HUES6 (cell line): Measurements from ENCODE around the gene UGT1A10.

Experiments
- H3K27ac ChIP-seq: 2 replicates; pipeline ENCODE4 v1.7.0; 2013; ENCODE audit warnings: low read depth, mild to moderate bottlenecking, low read length, inconsistent platforms
- H3K27me3 ChIP-seq: 2 replicates; pipeline ENCODE4 v1.6.1; 2013; ENCODE audit warnings: low read length; ENCODE audit not compliant: control insufficient read depth, insufficient read depth
- H3K36me3 ChIP-seq: 2 replicates; pipeline ENCODE4 v1.6.1; 2013; ENCODE audit warnings: low read length; ENCODE audit not compliant: control insufficient read depth, insufficient read depth
- H3K4me1 ChIP-seq: 2 replicates; pipeline ENCODE4 v1.6.1; 2013; ENCODE audit warnings: low read length; ENCODE audit not compliant: control insufficient read depth, insufficient read depth
- H3K4me3 ChIP-seq: 2 replicates; pipeline ENCODE4 v1.5.1; 2013; ENCODE audit warnings: low read depth, low read length
- H3K9ac ChIP-seq: one replicate; pipeline ENCODE4 v1.6.1; 2013; ENCODE audit warnings: mild to moderate bottlenecking, low read length
- H3K9me3 ChIP-seq: 2 replicates; pipeline ENCODE4 v1.6.1; 2013; ENCODE audit warnings: low read depth, low read length; ENCODE audit not compliant: control insufficient read depth, insufficient read depth

The UGT1A10 gene

GRCh38 chr2:233760043-233760442, 123.8 kb downstream of the UGT1A10 start, which contains the start of gene UGT1A1:
UGT1A1 (plus strand) TSS chr2:233760270; CDS start chr2:233760288, 18 bp downstream.
- H3K36me3 ChIP-seq = no peaks in the 10 kb centered on the region
- H3K4me3 ChIP-seq = no peak within 1 kb of the TSS
- no peaks in the 10 kb centered on the region for H3K4me1 ChIP-seq
- no peak within 1 kb of the TSS for H3K9ac ChIP-seq
- H3K9me3 ChIP-seq = peaks cover under 1% of the 10 kb centered on the region; the same call in 1 of the 2 replicates
- no peak within 1 kb of the TSS for H3K27ac ChIP-seq
- no peaks in the 10 kb centered on the region for H3K27me3 ChIP-seq

GRCh38 chr2:233761040-233761769, 125.0 kb downstream of the UGT1A10 start:
- Histone ChIP-seq H3K9me3 (no peaks in the 10 kb centered on the region), H3K27me3 (no peaks in the 10 kb centered on the region), H3K36me3 (no peaks in the 10 kb centered on the region), H3K27ac (no peak overlapping the region), H3K4me1 (no peaks in the 10 kb centered on the region), H3K9ac (no peak overlapping the region), H3K4me3 (no peak overlapping the region)

GRCh38 chr2:233764264-233764663, 128.0 kb downstream of the UGT1A10 start:
- no peak overlapping the region for H3K27ac ChIP-seq
- H3K4me3 ChIP-seq = no peak overlapping the region
- H3K9ac ChIP-seq = no peak overlapping the region
- no peaks in the 10 kb centered on the region for H3K4me1 ChIP-seq
- no peaks in the 10 kb centered on the region for H3K9me3 ChIP-seq
- no peaks in the 10 kb centered on the region for H3K27me3 ChIP-seq
- H3K36me3 ChIP-seq = no peaks in the 10 kb centered on the region

- no peak overlapping the region for H3K9ac ChIP-seq
These were observed 128.5 kb downstream of the UGT1A10 start for GRCh38 chr2:233764761-233765160.

GRCh38 chr2:233766416-233766815, 130.2 kb downstream of the UGT1A10 start:
- no peaks in the 10 kb centered on the region for H3K4me1 ChIP-seq
- H3K36me3 ChIP-seq = no peaks in the 10 kb centered on the region
- no peaks in the 10 kb centered on the region for H3K27me3 ChIP-seq
- H3K9me3 ChIP-seq = no peaks in the 10 kb centered on the region
- no peak overlapping the region for H3K27ac ChIP-seq
- H3K4me3 ChIP-seq = no peak overlapping the region
- no peak overlapping the region for H3K9ac ChIP-seq

More at GRCh38 chr2:233764761-233765160, 128.5 kb downstream of the UGT1A10 start:
- Histone ChIP-seq H3K27me3 (no peaks in the 10 kb centered on the region), H3K27ac (no peak overlapping the region), H3K4me3 (no peak overlapping the region), H3K9me3 (no peaks in the 10 kb centered on the region), H3K4me1 (no peaks in the 10 kb centered on the region), H3K36me3 (no peaks in the 10 kb centered on the region)

GRCh38 chr2:233768076-233768475, 131.8 kb downstream of the UGT1A10 start:
- H3K9me3 ChIP-seq = no peaks in the 10 kb centered on the region
- H3K4me1 ChIP-seq = no peaks in the 10 kb centered on the region
- no peaks in the 10 kb centered on the region for H3K27me3 ChIP-seq
- H3K27ac ChIP-seq = no peak overlapping the region
- no peak overlapping the region for H3K9ac ChIP-seq
- no peaks in the 10 kb centered on the region for H3K36me3 ChIP-seq
- no peak overlapping the region for H3K4me3 ChIP-seq

GRCh38 chr2:233769260-233769659, 133.0 kb downstream of the UGT1A10 start:
- H3K36me3 ChIP-seq = no peaks in the 10 kb centered on the region
- no peak overlapping the region for H3K4me3 ChIP-seq
- no peak overlapping the region for H3K9ac ChIP-seq
- no peaks in the 10 kb centered on the region for H3K27me3 ChIP-seq
- no peaks in the 10 kb centered on the region for H3K4me1 ChIP-seq
- no peaks in the 10 kb centered on the region for H3K9me3 ChIP-seq
- no peak overlapping the region for H3K27ac ChIP-seq

GRCh38 chr2:233772153-233772552, 135.9 kb downstream of the UGT1A10 start:
- Histone ChIP-seq H3K4me3 (no peak overlapping the region), H3K27ac (no peak overlapping the region), H3K27me3 (no peaks in the 10 kb centered on the region), H3K4me1 (no peaks in the 10 kb centered on the region), H3K9me3 (peaks cover 14% of the 10 kb centered on the region), H3K9ac (no peak overlapping the region), H3K36me3 (no peaks in the 10 kb centered on the region)

- no peak overlapping the region for H3K4me3 ChIP-seq
- no peak overlapping the region for H3K27ac ChIP-seq
- no peaks in the 10 kb centered on the region for H3K36me3 ChIP-seq
These were observed 136.3 kb downstream of the UGT1A10 start for GRCh38 chr2:233772583-233772982.

GRCh38 chr2:233773854-233774253, 137.6 kb downstream of the UGT1A10 start:
- no peak overlapping the region for H3K4me3 ChIP-seq
- H3K27ac ChIP-seq = no peak overlapping the region
- H3K36me3 ChIP-seq = no peaks in the 10 kb centered on the region
- H3K9me3 ChIP-seq = peaks cover 14% of the 10 kb centered on the region
- no peak overlapping the region for H3K9ac ChIP-seq
- no peaks in the 10 kb centered on the region for H3K27me3 ChIP-seq
- H3K4me1 ChIP-seq = no peaks in the 10 kb centered on the region

More at GRCh38 chr2:233772583-233772982, 136.3 kb downstream of the UGT1A10 start:
- H3K4me1 ChIP-seq = no peaks in the 10 kb centered on the region
- no peak overlapping the region for H3K9ac ChIP-seq
- peaks cover 14% of the 10 kb centered on the region for H3K9me3 ChIP-seq
- no peaks in the 10 kb centered on the region for H3K27me3 ChIP-seq

- Histone ChIP-seq H3K27me3 (no peaks in the 10 kb centered on the region), H3K4me1 (no peaks in the 10 kb centered on the region), H3K9me3 (peaks cover 14% of the 10 kb centered on the region), H3K4me3 (no peak overlapping the region), H3K36me3 (no peaks in the 10 kb centered on the region), H3K27ac (no peak overlapping the region), H3K9ac (no peak overlapping the region)
These were observed 139.2 kb downstream of the UGT1A10 start for GRCh38 chr2:233775414-233775813.
